Osteoblast (primary cell): ENCODE results near the gene ACACA. TPM values are rescaled to one million over a fixed set of nuclear protein-coding genes. Genes with fewer than 3 reads are reported as not detected.
"Not testable (repeated sequence)": the region's sequence is repeated elsewhere in the genome, so short reads cannot be mapped to it uniquely, and the experiment has no call there.

Experiments used
- DNase-seq: peaks from one replicate; pipeline ENCODE4 v3.0.0; 2011; ENCODE audit warnings: low spot score, mixed read lengths; ENCODE audit not compliant: insufficient read length; ENCODE audit errors: missing footprints
- H2AFZ ChIP-seq: 2 replicates; pipeline ENCODE4 v1.6.0; 2011; ENCODE audit warnings: mild to moderate bottlenecking, low read length
- H3K27ac ChIP-seq: 2 replicates; pipeline ENCODE4 v1.5.1; 2011; ENCODE audit warnings: mild to moderate bottlenecking, low read depth, low read length, moderate library complexity
- H3K27me3 ChIP-seq: 2 replicates; pipeline ENCODE4 v1.6.0; 2012; ENCODE audit warnings: mild to moderate bottlenecking, control low read depth, inconsistent platforms, low read length, moderate library complexity; ENCODE audit not compliant: insufficient read depth
- H3K36me3 ChIP-seq: 2 replicates; pipeline ENCODE4 v1.5.1; 2011; ENCODE audit warnings: mild to moderate bottlenecking, low read length, control low read depth, moderate library complexity; ENCODE audit not compliant: insufficient read depth
- H3K4me1 ChIP-seq: 2 replicates; pipeline ENCODE4 v1.5.1; 2011; ENCODE audit warnings: mild to moderate bottlenecking, low read length, control low read depth, moderate library complexity; ENCODE audit not compliant: insufficient read depth
- H3K4me2 ChIP-seq: 2 replicates; pipeline ENCODE4 v1.6.0; 2011; ENCODE audit warnings: mild to moderate bottlenecking, low read length; ENCODE audit not compliant: insufficient read depth
- H3K4me3 ChIP-seq: fragments of 200-600 bp; sonication (generic); 3 replicates; pipeline ENCODE4 v1.5.1; 2012; ENCODE audit warnings: mild to moderate bottlenecking, low read length, inconsistent platforms; ENCODE audit not compliant: insufficient read depth
- H3K79me2 ChIP-seq: 2 replicates; pipeline ENCODE4 v1.6.0; 2012; ENCODE audit warnings: mild to moderate bottlenecking, low read length, control low read depth, inconsistent platforms; ENCODE audit not compliant: insufficient read depth
- H3K9me3 ChIP-seq: 2 replicates; pipeline ENCODE4 v1.5.1; 2011; ENCODE audit warnings: low read depth, low read length, control low read depth
- H4K20me1 ChIP-seq: 2 replicates; pipeline ENCODE4 v1.6.0; 2012; ENCODE audit warnings: mild to moderate bottlenecking, low read length, control low read depth; ENCODE audit not compliant: insufficient read depth
- CTCF ChIP-seq: IDR thresholded peaks from 2 replicates; pipeline ENCODE4 v1.5.1; 2011; ENCODE audit warnings: mild to moderate bottlenecking, low read depth, low read length, moderate library complexity; ENCODE audit errors: extremely low read depth
- total RNA-seq: library from RNA; depleted of rRNA; stranded (reverse); fragments of >200 nt; gene quantifications from 2 replicates; pipeline ENCODE4 v1.2.3, GENCODE V29; 2012

The ACACA gene
- total RNA-seq, 1 donor: 78.9 TPM

DNA sequence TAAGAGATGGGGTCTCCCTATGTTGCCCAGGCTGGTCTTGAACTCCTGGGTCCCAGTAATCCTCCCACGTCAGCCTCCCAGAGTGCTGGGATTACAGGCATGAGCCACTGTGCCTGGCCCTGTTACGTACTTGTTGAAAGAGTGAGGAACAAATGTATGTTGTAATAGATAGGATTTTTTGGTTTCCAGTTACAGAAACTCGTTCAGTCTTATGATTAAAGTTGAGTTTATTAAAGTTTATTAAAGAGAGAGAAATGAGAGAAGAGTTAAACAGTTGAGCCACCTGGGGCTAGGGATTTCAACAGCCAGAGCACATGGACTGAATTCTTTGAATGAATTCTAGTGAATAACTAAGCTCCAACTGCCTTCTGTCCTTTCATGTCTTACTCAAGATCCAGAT, 3.7 kb upstream of the ACACA start:
- no peak for TF ChIP-seq CTCF
- Histone ChIP-seq H3K9me3 (no peaks in the 10 kb centered on the region), H3K36me3 (peaks cover 29% of the 10 kb centered on the region), H3K4me2 (no peak overlapping the region), H3K27ac (no peak overlapping the region), H4K20me1 (no peaks in the 10 kb centered on the region), H3K4me3 (no peak overlapping the region), H3K4me1 (peaks cover 13% of the 10 kb centered on the region), H2AFZ (no peak overlapping the region), H3K27me3 (no peaks in the 10 kb centered on the region), H3K79me2 (peaks cover 54% of the 10 kb centered on the region)
- DNase-seq: no peak

DNA sequence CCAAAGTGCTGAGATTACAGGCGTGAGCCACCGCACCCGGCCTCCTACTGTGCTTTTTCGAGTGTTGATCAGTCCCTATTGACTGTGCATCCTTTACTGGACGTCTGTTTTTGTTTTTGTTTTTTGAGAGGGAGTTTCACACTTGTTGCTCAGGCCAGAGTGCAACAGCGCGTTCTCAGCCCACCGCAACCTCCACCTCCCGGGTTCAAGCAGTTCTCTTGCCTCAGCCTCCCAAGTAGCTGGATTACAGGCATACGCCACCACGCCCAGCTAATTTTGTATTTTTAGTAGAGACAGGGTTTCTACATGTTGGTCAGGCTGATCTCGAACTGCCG, 1.5 kb upstream of the ACACA start:
- not testable (repeated sequence) for H4K20me1 ChIP-seq, H3K4me3 ChIP-seq, H2AFZ ChIP-seq, H3K9me3 ChIP-seq, H3K27ac ChIP-seq, DNase-seq, H3K27me3 ChIP-seq
- H3K36me3 ChIP-seq: peaks cover 13% of the 10 kb centered on the region
- H3K4me2 ChIP-seq: peak overlapping the region; percentile 93
- peaks cover 13% of the 10 kb centered on the region for H3K4me1 ChIP-seq
- H3K79me2 ChIP-seq: peaks cover 63% of the 10 kb centered on the region

DNA sequence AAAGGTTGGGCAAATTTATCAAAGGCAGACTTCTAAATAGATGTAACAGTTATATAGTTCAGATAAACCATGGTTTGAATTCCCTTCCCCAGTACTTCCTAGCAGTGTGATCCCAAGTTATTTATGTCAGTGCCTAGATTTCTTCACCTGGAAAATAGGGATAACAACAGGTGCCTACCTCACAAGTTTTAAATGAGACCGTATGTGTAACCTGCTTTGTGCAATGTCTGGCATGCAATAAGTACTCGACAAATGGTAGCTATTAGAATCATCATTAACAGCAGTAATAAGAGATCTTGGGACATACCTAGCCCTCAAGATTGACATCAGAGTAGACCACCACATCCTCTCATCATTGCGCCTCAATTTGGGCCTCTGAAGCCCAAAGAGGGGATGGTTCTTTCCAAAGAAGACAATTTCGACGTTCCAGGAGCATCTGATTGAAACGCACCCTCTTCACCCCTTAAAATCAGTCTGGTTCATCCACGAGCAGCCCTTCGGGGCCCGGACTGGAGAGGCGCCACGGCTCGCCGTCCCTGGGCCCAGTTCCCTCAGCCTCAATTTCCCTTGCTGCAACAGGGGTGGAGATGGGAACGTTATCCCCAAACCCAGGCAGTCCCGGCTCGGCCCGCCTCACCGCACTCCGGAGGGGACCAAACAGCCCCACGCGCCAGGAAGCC, 541 bp downstream of the ACACA start:
- peaks cover 71% of the 10 kb centered on the region for H3K79me2 ChIP-seq
- H3K36me3 ChIP-seq: peaks cover 1% of the 10 kb centered on the region
- peak; percentile 87 for DNase-seq
- H2AFZ ChIP-seq: peak overlapping the region; percentile 96
- TF ChIP-seq CTCF: no peak
- peak overlapping the region; percentile 94 for H3K4me2 ChIP-seq
- no peaks in the 10 kb centered on the region for H3K27me3 ChIP-seq
- H3K4me3 ChIP-seq: peak overlapping the region; percentile 96
- peak overlapping the region; percentile 84 for H3K27ac ChIP-seq
- peaks cover 13% of the 10 kb centered on the region for H3K4me1 ChIP-seq
- H4K20me1 ChIP-seq: peaks cover 8% of the 10 kb centered on the region
- H3K9me3 ChIP-seq: no peaks in the 10 kb centered on the region

DNA sequence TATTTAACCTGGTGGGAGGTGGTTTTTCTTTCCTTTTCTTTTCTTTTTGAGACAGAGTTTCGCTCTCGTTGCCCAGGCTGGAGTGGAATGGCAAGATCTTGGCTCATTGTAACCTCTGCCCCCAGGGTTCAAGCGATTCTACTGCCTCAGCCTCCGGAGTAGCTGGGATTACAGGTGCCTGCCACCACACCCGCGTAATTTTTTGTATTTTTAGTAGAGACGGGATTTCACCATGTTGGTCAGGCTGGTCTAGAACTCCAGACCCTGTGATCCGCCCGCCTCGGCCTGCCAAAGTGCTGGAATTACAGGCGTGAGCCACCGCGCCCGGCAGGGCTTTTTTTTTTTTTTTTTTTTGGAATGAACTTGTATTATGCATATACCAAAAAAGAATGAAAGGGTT, 1.1 kb downstream of the ACACA start:
- peaks cover 68% of the 10 kb centered on the region for H3K79me2 ChIP-seq
- H3K4me2 ChIP-seq: peak overlapping the region; percentile 94
- peaks cover 13% of the 10 kb centered on the region for H3K4me1 ChIP-seq
- not testable (repeated sequence) for H3K9me3 ChIP-seq, DNase-seq, H3K27me3 ChIP-seq, H4K20me1 ChIP-seq, H3K36me3 ChIP-seq, H3K27ac ChIP-seq, H2AFZ ChIP-seq
- peak overlapping the region; percentile 96 for H3K4me3 ChIP-seq

GRCh38 chr17:37400505-37400904, 6.1 kb downstream of the ACACA start:
- peaks cover 8% of the 10 kb centered on the region for H4K20me1 ChIP-seq
- H3K79me2 ChIP-seq: peaks cover 31% of the 10 kb centered on the region
- H3K4me3 ChIP-seq: no peak overlapping the region
- H3K27me3 ChIP-seq: no peaks in the 10 kb centered on the region
- no peak overlapping the region for H3K27ac ChIP-seq
- TF ChIP-seq CTCF: no peak
- no peak overlapping the region for H2AFZ ChIP-seq
- DNase-seq: no peak
- H3K36me3 ChIP-seq: no peaks in the 10 kb centered on the region
- H3K9me3 ChIP-seq: no peaks in the 10 kb centered on the region
- peaks cover 5% of the 10 kb centered on the region for H3K4me1 ChIP-seq
- H3K4me2 ChIP-seq: no peak overlapping the region
